Stomach smooth muscle (tissue), 2 donors: ENCODE data around the gene KSR1.

Experiments used
- H3K27ac ChIP-seq: one replicate; pipeline ENCODE4 v1.7.0; 2013; ENCODE audit warnings: mild to moderate bottlenecking, low read length, inconsistent platforms
- H3K27me3 ChIP-seq, 2 donors: one replicate each; pipeline ENCODE4 v1.7.0; 2013; ENCODE audit warnings: low read length in 2 of 2; ENCODE audit not compliant: insufficient read depth in 2 of 2, control insufficient read depth in 1 of 2
- H3K36me3 ChIP-seq, 2 donors: one replicate each; pipeline ENCODE4 v1.7.0; 2013; ENCODE audit warnings: low read length in 2 of 2; ENCODE audit not compliant: control insufficient read depth in 2 of 2, insufficient read depth in 2 of 2
- H3K4me1 ChIP-seq: one replicate; pipeline ENCODE4 v1.7.0; 2013; ENCODE audit warnings: low read length; ENCODE audit not compliant: control insufficient read depth, insufficient read depth
- H3K4me3 ChIP-seq, 2 donors: one replicate each; pipeline ENCODE4 v1.7.0; 2013; ENCODE audit warnings: low read length in 2 of 2
- H3K9ac ChIP-seq, 2 donors: one replicate each; pipeline ENCODE4 v1.7.0; 2013; ENCODE audit warnings: low read length in 2 of 2, mild to moderate bottlenecking in 1 of 2
- H3K9me3 ChIP-seq, 2 donors: one replicate each; pipeline ENCODE4 v1.7.0; 2013; ENCODE audit warnings: low read length in 2 of 2; ENCODE audit not compliant: control insufficient read depth in 2 of 2
- donor health status: healthy.
- donor health status: Pancreatic carcinoma.

KSR1 gene

DNA sequence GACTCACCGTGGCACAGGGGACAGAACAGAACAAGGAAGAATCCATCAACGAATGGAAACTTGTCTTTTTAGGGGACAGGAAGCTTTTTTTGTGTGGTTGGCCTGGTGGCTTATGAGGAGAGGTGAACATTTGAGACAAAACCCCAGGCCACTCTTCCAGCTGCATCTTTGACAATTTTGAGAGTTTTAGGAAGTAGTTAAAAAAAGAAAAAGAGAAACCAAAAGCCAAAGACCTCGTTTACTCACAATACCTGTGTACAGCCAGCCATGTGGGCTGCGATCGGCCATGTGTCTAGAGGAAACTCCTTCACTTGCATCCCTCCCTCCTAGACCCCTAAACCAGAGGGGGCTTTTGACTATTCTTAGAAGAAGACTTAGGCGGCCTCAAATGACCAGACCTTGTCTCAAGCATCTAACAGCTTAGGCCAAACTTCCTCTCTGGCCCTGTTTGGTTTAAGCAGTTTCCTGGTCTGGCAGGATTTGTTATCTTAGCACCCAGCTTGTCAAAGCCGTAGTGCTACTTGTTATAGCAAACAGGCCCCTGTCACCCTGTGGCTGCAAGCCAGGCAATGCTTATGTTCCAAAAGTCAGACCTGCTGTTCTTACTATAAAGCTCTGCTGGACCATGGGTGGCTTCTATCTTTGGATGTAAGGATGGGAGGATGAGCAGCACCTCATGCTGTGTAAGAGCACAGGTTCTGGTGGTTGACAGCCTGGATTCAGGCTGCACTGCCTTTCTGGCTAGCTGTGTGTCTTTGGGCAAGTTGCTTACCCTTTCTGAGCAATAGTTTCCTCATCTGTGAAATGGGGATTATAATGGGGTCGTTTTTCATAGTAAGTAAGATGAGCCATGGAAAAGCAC, 17.7 kb downstream of the KSR1 start:
- H3K27me3 ChIP-seq = no peaks in the 10 kb centered on the region
- H3K4me3 ChIP-seq = no peak overlapping the region
- no peaks in the 10 kb centered on the region for H3K36me3 ChIP-seq
- H3K27ac ChIP-seq = no peak overlapping the region
- H3K9me3 ChIP-seq = no peaks in the 10 kb centered on the region
- H3K4me1 ChIP-seq = peaks cover 12% of the 10 kb centered on the region
- no peak overlapping the region for H3K9ac ChIP-seq

DNA sequence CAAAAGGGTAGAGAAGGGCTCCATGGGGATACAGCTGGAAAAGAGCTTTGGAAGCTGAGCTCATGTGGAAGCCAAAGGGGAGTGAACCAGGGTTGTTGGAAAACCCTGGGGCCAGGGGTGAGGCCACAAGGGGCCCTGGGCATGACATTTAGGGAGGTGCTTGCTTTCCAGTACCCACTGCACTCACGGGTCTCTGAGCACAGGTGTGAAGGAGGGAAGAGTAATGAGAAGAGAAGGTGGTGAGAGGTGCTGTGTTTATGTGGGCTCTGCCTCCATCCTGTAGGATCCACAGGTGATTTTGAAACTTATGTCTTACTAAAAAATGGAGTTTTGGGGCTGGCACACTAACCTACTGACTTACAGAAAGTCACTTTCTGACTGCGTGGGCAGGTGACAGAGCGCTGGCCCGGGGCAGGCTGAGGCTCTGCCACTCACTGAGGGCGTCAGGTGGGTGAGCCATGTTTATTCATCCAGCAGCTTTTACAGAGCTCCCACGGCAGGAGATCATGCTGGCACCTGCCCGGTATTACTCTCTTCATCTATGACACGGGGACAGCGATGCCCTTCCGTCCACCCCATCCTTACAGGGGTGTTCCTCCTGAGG, 18.9 kb downstream of the KSR1 start:
- Histone ChIP-seq H3K9me3 (no peaks in the 10 kb centered on the region), H3K27me3 (no peaks in the 10 kb centered on the region), H3K36me3 (no peaks in the 10 kb centered on the region), H3K9ac (no peak overlapping the region), H3K27ac (no peak overlapping the region), H3K4me3 (no peak overlapping the region), H3K4me1 (peaks cover 12% of the 10 kb centered on the region)

DNA sequence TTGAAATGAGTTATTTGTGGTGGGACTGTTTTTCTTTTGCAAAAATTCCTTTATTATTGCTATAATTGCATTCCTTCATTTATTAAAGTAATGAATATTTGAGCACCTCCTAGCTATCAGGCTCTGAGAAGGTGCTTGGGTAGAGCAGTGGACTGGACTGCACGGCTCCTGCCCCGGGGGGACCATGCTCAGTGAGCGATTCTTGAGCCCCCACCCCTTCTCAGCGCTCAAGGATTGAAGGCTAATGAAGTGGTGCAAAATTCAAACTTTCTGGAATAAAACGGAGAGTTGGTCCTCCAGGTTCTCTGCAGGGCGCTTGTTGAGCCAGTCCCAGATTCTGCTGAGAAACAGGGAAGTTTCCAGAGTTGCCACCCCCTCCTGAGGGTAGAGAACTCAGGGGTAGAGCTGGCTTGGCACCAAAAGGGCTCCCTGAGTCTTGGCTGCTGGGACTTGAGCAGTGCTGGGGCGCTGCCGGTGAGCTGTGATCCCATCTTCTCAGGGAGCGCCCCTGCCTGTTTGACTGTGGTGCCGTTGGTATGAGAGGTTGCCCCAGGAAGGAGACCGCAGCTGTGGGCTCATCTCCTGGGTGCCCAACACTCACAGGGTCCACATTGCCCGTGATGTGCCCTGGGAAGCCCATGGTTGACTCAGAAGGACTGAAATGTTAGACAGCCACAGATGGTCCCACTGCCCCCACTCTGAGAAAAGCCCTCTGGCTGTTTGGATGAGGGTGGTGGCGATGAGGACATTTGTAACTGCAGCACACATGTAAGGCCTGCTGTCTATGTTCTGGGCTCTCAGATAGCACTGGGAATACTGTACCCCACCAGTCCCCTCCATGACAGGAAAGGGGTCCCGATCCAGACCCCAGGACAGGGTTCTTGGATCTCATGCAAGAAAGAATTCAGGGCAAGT, 20.0 kb downstream of the KSR1 start:
- Histone ChIP-seq H3K36me3 (no peaks in the 10 kb centered on the region), H3K27ac (no peak overlapping the region), H3K4me3 (no peak overlapping the region), H3K9ac (no peak overlapping the region), H3K4me1 (peaks cover 12% of the 10 kb centered on the region), H3K27me3 (no peaks in the 10 kb centered on the region), H3K9me3 (no peaks in the 10 kb centered on the region)

DNA sequence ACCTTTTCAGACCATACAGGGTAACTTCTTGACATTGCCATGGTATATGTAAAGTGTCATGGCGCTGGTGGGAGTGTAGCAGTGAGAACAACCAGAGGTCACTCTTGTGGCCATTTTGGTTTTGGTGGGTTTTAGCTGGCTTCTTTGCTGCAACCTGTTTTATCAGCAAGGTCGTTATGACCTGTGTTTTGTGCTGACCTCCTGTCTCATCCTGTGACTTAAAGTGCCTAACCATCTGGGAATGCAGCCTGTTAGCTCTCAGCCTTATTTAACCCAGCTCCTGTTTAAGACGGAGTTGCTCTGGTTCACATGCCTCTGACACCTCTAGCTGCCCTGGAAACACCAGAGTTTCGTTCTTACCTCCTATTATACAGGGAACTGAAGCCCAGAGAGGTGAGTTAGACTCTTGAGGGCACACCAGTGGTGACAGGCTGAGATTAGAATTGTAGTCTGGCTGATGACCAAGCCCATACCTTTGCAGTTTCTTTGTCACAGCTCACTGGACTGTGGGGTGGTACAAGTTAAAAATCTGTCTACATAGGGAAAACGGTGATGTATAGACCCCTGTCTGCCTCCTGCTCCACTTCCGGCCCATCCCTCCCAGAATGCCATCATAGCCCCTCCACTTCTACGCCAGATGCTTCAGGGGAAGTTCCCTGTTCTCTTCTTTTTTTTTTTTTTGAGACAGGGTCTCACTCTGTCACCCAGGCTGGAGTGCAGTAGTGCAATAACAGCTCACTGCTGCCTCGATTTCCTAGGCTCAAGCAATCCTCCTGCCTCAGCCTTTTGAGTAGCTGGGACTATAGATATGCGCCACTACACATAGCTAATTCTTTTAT, 21.0 kb downstream of the KSR1 start:
- no peak overlapping the region for H3K9ac ChIP-seq
- no peak overlapping the region for H3K4me3 ChIP-seq
- peaks cover 10% of the 10 kb centered on the region for H3K4me1 ChIP-seq

DNA sequence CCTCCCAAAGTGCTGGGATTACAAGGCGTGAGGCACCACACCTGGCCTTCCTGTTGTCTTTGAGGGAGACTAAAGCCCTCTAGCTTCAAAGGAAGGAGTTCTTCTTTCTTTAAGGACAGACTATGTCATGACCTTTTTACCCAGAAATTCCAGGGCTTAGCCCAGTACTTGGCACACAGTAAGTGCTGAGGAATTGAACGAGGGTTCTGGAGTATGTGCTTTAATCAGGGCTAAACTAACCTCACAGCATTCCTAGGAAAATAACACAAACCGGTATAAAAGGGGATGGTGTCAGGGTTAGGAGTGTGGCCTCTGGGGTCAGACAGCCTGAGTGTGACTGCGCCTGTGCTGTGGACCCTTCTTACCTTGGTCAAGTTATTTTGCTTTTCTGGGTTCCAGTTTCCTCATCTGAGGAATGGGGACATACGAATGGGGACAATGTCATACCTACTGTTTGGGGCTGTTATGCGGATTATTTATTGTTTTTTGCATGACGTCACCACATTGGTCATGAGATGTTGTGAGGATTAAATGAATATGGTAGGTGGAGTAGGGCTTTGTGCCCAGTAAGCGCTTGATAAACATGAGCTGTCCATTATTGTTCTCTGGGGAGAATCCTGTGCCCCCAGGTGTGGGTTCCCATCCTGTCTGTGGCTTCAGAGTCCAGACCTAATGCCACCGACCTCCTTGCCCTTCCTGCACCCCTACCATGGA, 21.9 kb downstream of the KSR1 start:
- Histone ChIP-seq H3K9ac (no peak overlapping the region), H3K9me3 (no peaks in the 10 kb centered on the region), H3K27ac (no peak overlapping the region), H3K36me3 (no peaks in the 10 kb centered on the region), H3K4me3 (no peak overlapping the region), H3K4me1 (peaks cover 10% of the 10 kb centered on the region), H3K27me3 (no peaks in the 10 kb centered on the region)

More for the DNA sequence above, 21.0 kb downstream of the KSR1 start:
- Histone ChIP-seq H3K27me3 (no peaks in the 10 kb centered on the region), H3K27ac (no peak overlapping the region), H3K9me3 (no peaks in the 10 kb centered on the region), H3K36me3 (no peaks in the 10 kb centered on the region)

DNA sequence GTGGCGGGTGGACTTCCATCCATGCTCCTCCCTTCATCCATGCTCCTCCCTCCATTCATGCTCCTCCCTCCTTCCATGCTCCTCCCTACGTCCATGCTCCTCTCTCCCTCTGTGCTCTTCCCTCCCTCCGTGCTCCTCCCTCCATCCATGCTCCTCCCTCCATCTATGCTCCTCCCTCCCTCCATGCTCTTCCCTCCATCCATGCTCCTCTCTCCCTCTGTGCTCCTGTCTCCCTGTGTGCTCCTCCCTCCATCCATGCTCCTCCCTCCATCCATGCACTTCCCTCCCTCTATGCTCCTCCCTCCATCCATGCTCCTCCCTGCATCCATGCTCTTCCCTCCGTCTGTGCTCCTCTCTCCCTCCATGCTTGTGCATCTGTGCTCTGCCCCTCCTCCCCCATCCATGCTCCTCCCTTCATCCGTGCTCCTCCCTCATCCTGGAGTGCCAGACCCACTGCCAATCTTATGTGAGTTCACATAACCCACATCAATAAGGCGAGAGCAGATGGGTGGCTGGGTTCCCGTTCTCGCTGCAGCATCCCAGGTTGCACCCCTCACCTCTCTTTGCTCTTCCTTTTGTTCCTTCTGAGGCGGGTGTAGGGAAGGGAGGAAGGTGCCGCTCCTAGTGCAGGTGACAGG, 22.8 kb downstream of the KSR1 start:
- Histone ChIP-seq H3K4me1 (peaks cover 10% of the 10 kb centered on the region), H3K27ac (no peak overlapping the region), H3K4me3 (no peak overlapping the region), H3K9ac (no peak overlapping the region), H3K36me3 (peaks cover 0 to 2% of the 10 kb centered on the region in 2 donors), H3K27me3 (no peaks in the 10 kb centered on the region), H3K9me3 (no peaks in the 10 kb centered on the region)

DNA sequence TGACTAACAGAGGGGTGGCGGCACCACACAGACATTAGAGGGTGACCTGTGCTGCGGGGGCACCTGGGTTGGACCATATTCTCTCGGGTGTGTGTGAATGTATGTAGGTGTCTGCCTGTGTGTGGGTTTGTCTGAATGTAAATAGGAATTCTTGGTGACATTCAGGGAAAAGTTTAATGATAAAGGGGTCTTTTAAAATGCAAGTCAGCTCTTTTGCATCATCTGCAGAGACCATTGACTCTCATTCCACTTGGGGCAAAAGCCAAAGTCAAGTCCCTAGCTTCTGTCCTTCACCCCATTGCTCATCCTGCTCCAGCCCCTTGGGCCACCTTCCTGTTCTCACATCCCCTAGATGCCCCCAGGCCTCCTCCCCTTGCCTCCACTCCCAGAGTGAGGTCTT, 23.6 kb downstream of the KSR1 start:
- Histone ChIP-seq H3K9me3 (no peaks in the 10 kb centered on the region), H3K27me3 (no peaks in the 10 kb centered on the region), H3K27ac (no peak overlapping the region), H3K4me1 (peaks cover 9% of the 10 kb centered on the region), H3K9ac (no peak overlapping the region), H3K4me3 (no peak overlapping the region), H3K36me3 (peaks cover 0 to 2% of the 10 kb centered on the region in 2 donors)

DNA sequence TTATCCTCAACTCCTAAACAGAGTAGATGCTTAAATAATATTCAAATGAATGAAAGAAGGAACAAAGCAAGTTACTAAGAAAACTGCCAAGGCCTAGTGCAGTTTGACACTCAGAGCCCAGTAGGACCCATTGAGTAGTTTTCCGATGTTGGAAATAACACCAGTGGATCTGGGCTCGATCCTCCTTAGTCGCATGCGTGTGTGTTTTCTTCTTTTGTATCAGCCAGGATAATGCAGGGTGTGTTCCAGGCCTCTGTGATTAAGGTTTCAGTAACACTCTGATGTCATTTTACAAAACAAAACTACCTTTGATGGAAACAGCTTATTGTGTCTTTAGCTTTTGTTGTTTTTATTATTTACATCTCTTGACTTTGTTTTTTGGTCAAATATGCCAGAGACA, 24.5 kb downstream of the KSR1 start:
- Histone ChIP-seq H3K4me3 (no peak overlapping the region), H3K27ac (no peak overlapping the region), H3K36me3 (peaks cover 0 to 2% of the 10 kb centered on the region in 2 donors), H3K27me3 (no peaks in the 10 kb centered on the region), H3K9ac (no peak overlapping the region), H3K9me3 (no peaks in the 10 kb centered on the region), H3K4me1 (peaks cover 17% of the 10 kb centered on the region)

DNA sequence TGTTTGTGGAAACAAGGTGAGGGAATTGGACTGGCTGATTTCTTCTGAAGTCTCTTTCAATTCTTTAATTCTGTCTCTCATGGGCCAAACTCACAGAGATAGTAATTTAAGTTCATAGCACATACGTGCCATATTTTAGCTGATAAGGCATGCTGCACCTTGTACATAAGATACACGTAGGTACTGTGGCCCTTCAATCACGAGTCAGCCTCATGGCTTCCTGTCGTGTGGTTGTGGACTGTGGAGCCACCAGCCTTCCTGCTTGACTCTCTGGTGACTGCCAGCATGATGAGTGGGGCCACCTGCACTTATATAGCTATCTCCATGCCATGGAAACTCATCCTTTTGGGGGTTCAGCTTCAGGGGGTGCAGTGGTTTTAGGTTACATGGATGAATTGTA, 25.1 kb downstream of the KSR1 start:
- Histone ChIP-seq H3K4me1 (peaks cover 24% of the 10 kb centered on the region), H3K36me3 (peaks cover 0 to 2% of the 10 kb centered on the region in 2 donors), H3K27ac (no peak overlapping the region), H3K27me3 (no peaks in the 10 kb centered on the region), H3K9me3 (no peaks in the 10 kb centered on the region), H3K4me3 (no peak overlapping the region), H3K9ac (no peak overlapping the region)
